GM18907 (cell line): ENCODE data around the gene CEACAM6.
"Not testable (repeated sequence)": the region's sequence is repeated elsewhere in the genome, so short reads cannot be mapped to it uniquely, and the experiment has no call there.

Experiments
- ATAC-seq: cut with Tn5 transposase; IDR thresholded peaks from one replicate; pipeline ENCODE4 v1.9.1; 2021; ENCODE audit warnings: mild to moderate bottlenecking, moderate library complexity; ENCODE audit not compliant: unreplicated experiment

Gene CEACAM6

GRCh38 chr19:41746593-41747227, 8.6 kb upstream of the CEACAM6 start:
- ATAC-seq: no peak

DNA sequence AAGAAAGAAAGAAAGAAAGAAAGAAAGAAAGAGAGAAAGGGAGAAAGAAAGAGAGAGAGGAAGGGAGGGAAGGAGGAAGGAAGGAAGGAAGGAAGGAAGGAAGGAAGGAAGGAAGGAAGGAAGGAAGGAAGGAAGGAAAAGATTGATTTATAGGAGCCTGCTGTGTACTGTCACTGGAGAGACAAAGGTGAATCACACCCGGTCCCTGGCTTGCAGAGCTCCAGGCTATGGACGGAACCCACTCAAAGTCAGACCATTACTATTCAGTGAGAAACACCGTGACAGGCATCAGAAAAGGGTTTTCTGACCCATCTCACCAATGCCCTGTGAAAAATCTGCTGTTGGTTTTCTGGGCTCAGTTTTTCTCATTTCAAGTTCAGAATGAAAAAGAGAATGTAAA, 7.3 kb upstream of the CEACAM6 start:
- ATAC-seq: no peak

DNA sequence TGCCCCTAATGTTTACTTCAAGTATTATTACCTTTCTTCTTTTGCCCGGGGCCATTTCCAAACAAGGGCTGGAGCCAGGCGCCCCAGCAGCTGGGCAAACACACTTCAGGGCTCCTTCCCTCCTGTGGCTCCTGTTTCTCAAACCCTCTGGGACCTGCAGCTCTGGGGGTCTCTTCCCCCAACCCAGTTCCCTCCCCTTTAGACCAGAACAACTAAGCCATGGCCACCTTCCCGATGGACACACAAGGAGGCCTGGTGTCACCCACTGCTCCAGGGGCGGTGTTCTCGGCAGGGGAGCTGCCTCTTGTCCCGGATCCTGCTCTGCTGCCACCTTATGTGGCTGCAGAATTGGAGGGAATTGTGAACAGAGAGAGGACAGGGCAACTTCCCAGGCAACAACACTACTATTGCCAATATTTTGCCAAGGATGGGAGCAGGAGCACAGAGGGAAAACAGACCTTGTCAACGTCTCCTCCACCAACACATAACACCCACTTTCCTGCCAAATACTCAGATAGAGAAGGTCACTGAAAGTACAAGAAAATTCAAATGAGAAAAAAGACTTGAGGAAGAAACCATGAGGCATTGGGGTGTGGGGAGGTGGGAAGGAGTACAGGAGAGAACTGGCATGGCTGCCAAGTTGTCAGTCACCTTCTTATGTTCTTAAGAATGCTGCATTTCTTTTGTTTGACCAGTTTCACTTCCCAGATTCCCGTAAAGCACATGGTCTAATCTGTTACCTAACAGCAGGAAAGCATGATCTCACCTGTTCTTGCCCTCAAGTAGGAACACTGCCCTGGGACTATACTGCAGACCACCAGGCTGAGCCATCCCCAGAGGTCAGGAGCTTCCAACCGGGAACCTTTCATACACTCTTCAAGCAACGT, 4.8 kb upstream of the CEACAM6 start:
- not testable (repeated sequence) for ATAC-seq

DNA sequence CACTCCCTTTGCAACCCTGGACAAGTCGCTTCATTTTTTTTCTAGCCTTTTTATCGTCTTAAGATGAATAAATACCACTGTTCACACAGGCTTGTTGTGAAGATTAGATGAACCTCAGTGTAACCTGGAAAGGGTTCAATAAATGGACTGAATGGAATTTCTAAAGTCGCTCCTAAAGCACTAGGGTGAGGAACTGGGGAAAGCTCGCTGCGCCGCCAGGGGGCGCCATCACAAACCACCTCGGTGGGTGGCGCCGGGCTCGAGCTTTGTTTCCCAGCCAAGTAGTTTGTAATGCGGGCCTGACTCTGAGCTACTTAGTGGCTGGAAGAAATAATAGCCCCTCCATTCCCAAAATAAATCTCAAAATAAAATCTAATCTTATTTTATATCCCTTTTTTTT, 2.2 kb upstream of the CEACAM6 start:
- no peak for ATAC-seq

GRCh38 chr19:41753936-41754529, 1.3 kb upstream of the CEACAM6 start:
- no peak for ATAC-seq

GRCh38 chr19:41758846-41759245, 3.5 kb downstream of the CEACAM6 start:
- ATAC-seq: no peak

DNA sequence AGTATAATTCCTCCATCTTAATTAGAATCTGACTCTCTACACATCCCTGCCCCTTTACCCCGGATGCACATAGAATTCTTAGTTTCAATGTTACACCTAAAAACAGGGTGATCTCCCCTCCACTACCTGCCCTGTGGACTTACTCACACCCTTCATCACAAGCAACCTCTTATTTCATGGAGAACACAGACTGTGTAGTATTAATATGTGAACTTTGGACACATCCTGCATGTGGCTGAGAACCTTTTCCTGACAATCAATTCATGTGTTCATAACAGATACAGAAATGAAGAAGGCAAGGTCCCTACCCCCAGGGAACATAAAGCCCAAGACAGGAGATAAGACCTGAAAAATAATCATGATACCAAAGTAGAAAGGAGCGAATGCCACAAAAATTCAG, 11.8 kb downstream of the CEACAM6 start:
- no peak for ATAC-seq

GRCh38 chr19:41768105-41768504, 12.8 kb downstream of the CEACAM6 start:
- ATAC-seq: not testable (repeated sequence)

DNA sequence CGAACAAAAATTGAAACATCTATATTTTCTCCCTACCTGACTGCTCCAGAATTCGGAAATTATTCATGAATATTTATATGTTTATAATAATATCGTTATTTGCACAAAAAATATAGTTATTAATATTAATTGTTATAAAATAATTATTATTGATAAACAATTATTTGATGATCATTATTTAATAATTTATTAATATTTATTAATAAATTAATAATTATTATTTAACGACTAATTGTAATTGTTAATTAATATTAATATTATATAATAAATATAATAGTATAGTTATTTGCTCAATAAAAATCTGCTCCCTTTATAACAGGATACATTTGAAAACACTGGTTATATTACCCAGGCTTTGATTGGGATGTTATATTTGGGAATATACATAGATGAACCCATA, 14.3 kb downstream of the CEACAM6 start:
- ATAC-seq: no peak

GRCh38 chr19:41771410-41771809, 16.1 kb downstream of the CEACAM6 start:
- ATAC-seq: no peak

DNA sequence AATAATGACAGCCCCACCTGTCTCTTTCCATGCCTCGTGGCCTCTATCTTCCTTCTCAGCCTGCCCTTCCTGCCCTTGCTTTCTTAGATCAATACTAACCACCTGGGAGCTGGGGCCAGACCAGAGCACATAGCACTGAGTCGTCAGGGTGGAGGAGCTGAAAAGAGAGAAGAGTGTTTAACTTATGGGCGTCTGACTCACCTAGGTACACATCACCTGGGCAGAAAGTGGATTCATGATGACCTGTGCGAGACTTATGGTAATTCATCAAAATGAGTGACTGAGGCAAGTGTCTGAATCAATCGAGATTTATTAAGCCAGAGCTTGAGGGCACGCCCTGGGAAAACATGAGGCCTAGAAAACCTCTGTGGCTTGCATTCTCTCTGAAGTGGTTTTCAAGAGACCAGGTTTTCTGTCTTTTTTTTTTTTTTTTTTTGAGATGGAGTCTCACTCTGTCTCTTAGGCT, 19.2 kb downstream of the CEACAM6 start:
- no peak for ATAC-seq

DNA sequence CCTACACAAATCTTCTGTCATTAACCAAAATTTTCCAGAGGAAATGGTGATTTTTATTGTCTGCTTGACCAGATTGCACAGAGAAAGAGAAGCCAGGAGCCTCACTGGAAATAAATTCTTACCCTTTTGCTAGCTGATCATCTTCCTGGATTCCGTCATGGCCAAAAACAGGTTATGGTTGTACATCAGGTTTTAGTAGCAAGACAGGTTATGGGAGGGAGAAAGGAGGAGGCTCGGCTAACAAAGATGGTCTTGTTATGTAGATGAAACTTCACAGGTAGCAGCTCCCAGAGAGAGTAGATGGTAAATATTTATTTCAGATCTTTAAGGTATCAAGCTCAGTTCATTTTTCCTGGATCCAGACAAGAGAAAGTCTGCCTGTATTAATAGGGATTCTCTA, 21.4 kb downstream of the CEACAM6 start:
- no peak for ATAC-seq

- no peak for ATAC-seq
These were observed 28.3 kb downstream of the CEACAM6 start for GRCh38 chr19:41783612-41784011.

GRCh38 chr19:41784312-41784711, 29.0 kb downstream of the CEACAM6 start:
- ATAC-seq: no peak

DNA sequence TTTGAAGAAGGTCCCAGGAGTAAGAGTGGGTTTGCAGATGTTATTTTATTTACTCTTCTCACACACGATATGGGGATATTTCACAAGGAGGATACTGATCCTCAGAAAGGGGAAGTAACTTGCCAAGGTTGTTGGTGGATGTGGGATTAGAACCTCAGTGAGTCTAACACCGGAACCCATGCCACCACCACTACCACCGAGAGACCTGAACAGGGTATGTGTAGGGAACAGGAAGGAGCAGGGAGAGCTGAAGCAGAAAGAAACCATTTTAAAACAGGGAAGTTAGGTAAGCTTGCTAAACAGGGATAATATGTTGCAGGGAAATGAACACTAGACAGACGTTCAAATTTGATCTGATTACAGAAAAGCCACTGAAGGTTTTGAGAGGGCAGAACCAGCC, 29.4 kb downstream of the CEACAM6 start:
- no peak for ATAC-seq

GRCh38 chr19:41785653-41786052, 30.3 kb downstream of the CEACAM6 start:
- ATAC-seq: no peak

- ATAC-seq: no peak
These were observed 31.7 kb downstream of the CEACAM6 start for GRCh38 chr19:41787055-41787454.

DNA sequence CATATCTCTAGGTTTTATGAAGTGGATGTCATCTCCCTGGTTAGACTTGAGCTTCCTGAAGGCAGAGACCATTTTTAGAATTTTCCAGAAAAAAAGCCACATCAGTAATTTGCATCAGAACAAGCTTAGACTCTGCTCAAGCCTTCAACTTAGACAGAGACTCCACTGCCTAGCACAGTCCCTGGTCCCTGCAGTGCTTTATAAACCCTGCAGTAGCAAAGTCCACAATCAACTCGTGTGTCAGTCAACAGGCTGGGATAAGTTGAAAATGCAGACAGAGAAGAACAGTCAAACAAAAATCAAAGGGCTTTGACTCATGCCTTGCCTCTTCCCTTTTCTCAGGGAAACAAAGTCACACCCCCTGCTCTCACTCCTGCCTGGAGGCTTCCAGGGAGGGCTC, 33.2 kb downstream of the CEACAM6 start:
- not testable (repeated sequence) for ATAC-seq

DNA sequence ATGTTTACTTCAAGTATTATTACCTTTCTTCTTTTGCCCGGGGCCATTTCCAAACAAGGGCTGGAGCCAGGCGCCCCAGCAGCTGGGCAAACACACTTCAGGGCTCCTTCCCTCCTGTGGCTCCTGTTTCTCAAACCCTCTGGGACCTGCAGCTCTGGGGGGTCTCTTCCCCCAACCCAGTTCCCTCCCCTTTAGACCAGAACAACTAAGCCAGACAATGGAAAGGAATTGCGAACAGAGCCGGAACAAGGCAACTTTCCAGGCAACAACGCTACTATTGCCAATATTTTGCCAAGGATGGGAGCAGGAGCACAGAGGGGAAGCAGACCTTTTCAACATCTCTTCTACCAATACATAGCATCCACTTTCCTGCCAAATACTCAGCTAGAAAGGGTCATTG, 33.7 kb downstream of the CEACAM6 start:
- ATAC-seq: not testable (repeated sequence)

GRCh38 chr19:41792513-41793413, 37.4 kb downstream of the CEACAM6 start:
- ATAC-seq: no peak

DNA sequence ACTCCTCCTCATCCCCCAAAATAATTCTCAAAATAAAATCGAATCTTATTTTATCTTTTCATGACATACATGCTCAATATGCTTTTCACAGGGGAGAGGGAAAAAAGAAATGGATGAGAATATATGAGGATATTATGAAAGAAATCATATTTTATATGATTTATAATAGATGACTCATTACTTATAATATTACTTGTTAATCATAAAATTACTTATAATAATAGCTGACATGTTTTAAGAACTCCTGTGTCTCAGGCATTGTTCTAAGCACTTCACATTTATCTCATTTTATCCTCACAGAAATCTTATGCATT, 38.0 kb downstream of the CEACAM6 start:
- no peak for ATAC-seq
